PFSK-1 (cell line): ENCODE data around the gene WNT7B.

Experiments used
- SIN3A ChIP-seq: IDR thresholded peaks from 2 replicates; pipeline ENCODE4 v1.6.1; 2012; ENCODE audit warnings: mild to moderate bottlenecking, low read length, moderate library complexity, borderline replicate concordance; ENCODE audit not compliant: insufficient read depth
- TAF1 ChIP-seq: IDR thresholded peaks from 2 replicates; pipeline ENCODE4 v1.6.1; 2012; ENCODE audit warnings: low read length, control low read depth, borderline replicate concordance; ENCODE audit not compliant: insufficient read depth

DNA sequence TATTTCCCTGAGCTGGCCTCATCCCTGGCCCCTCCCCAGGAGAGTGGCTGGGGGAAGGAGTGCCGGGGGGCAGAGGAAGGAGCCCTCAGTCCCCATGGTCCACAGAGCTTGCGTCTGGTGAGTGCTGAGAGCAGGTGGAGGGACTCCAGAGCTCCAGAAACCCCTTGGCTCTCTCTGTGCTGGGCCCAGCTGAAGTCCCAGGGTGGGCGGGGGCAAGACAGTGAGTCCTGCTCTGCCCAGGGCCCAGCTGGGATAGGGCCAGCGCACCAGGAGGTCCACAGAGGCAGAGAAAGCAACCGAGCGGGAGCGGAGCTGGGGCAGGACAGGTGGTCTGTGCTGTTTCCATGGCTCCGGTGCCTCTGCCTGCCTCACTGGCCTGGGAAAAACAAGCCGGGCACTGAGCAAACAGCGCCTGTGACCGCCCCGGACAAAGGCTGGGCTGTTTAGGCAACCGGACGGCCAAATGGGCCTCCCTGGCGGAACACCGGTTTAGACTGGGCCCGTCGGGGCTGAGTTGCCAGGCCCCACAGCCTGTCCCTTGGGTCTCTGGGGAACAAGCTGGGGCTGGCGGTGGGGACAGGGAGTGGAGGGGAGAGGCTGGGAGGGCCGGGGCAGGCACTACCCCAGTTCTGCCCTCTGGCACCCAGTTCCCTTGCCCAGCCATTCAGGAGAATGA lies 34.1 kb upstream of the WNT7B start:
- TF ChIP-seq SIN3A (no peak), TAF1 (no peak)
